Activated naive CD8-positive, alpha-beta T cell treated with anti-CD3 and anti-CD28 coated beads, Interleukin-2, amount 50 U/mL, for 16 hours (primary cell): ENCODE measurements around the gene ZNF595.
A peak's percentile ranks its signal among the peaks of the same experiment; 100 is the strongest.
"Not testable (repeated sequence)": the region's sequence is repeated elsewhere in the genome, so short reads cannot be mapped to it uniquely, and the experiment has no call there.

Source experiments
- DNase-seq: peaks from one replicate; pipeline ENCODE4 v3.0.0-alpha.2; 2020; ENCODE audit warnings: low read depth, low spot score

Gene ZNF595

DNA sequence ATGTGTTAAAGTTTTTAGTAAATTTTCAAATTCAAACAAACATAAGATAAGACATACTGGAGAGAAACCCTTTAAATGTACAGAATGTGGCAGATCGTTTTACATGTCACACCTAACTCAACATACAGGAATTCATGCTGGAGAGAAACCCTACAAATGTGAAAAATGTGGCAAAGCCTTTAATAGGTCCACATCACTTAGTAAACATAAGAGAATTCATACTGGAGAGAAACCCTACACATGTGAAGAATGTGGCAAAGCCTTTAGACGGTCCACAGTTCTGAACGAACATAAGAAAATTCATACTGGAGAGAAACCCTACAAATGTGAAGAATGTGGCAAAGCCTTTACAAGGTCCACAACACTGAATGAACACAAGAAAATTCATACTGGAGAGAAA, 32.8 kb downstream of the ZNF595 start:
- no peak for DNase-seq

DNA sequence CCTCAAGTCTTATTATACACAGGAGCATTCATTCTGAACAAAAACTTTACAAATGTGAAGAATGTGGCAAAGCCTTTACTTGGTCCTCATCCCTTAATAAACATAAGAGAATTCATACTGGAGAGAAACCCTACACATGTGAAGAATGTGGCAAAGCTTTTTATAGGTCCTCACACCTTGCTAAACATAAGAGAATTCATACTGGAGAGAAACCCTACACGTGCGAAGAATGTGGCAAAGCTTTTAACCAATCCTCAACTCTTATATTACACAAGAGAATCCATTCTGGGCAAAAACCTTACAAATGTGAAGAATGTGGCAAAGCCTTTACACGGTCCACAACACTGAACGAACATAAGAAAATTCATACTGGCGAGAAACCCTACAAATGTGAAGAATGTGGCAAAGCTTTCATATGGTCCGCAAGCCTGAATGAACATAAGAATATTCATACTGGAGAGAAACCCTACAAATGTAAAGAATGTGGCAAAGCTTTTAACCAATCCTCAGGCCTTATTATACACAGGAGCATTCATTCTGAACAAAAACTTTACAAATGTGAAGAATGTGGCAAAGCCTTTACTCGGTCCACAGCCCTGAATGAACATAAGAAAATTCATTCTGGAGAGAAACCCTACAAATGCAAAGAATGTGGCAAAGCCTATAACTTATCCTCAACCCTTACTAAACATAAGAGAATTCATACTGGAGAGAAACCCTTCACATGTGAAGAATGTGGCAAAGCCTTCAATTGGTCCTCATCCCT, 33.6 kb downstream of the ZNF595 start:
- not testable (repeated sequence) for DNase-seq

DNA sequence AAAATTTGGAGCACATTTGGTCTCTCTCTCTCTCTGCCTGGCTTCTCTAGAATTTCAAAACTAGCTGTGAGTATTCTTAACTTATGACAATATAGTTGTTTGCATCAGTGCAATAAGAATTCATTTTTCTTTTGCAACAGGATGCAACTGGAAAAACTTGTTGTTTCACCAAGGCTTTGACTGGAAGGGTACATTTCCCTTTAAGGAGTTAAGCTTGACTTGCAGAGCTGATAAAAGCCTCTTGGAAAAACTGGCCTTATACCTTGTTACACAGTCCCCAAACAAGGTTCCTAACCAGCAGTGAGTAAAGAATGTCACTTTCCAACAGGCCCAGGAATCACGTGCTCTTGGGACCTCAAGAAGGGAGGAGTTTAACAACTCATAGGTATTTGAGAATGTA, 45.3 kb downstream of the ZNF595 start:
- no peak for DNase-seq

DNA sequence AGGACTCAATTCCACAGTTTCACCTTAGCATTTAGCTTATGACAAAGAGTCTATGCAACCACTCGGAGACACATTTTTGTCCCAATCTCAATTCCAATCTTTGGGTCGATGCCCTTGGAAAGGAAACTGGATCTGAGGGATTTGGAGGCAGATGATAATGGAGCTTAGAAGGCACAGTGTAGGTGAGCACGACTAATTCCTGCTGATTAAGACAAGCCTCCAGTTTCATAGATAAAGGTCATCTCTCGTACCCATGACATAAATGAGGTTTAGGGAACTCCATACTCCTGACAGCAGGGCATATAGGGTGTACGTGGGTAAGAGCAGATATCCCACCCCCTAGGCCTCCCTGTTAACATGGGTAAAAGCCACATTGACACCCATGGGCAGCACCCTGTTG, 46.7 kb downstream of the ZNF595 start:
- DNase-seq = no peak

DNA sequence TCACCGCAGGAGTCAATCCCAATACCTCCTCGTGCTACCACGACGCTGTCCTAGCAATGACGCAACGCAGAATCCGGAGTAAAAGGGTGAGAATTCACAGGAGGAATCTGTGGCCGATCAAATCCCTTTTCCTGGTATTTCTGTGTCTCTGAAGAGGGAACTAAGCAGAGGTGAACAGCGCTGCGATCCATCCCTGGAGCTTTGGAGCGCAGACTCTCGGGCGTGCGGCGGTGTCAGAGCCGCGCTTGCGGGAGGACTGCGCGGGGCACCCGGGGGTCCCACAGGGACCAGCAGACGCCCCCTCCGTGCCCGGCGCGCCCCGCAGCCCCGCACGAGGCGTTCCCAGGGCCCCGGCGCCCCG, 53.9 kb downstream of the ZNF595 start:
- no peak for DNase-seq

DNA sequence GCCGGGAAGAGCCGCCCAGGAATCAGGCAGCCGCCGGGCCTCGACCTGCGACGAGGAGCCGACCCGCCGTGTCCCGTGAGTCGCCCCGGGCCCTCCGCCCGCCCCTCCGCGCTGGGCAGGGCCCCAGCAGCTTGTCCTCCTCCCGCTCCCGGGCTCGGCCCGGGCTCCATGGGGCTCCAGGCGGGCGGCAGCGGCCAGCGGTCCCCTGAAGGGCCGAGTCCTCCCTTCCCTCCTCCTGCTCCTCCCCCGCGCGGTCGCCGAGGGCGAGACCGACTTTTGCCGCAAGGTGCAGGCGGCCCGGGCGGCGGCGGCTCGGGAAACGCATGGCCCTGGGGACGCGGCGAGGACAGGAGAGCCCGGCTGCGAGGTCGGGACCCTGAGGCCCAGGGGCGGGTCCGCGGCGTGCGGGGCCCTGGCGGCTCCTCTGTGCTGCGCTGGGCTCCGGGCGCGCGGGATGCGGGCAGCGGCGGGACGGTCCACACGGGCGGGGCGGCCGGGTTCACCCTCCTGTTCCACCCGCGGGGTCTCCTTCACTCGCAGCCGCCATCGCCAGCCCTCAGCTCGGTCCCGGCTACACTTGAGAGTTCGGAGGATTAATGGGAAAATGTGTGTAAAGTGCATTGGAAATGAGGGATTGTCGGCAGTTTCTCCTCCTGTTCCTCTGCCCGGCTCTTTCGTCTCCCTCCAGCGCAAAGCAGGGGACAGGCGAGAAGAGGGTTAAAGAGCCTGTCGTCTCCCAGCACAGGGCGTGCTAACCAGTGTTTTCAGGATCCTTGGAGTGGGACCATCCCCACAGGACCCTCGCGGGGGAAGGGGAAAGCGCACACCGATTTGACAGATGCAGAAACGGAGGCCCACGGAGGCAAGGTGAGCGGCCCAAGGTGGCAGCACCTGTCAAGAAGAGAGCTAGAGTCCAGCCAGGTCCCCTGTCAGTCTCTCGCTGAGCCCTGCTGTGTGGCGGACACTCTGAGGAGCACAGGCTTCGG, 54.6 kb downstream of the ZNF595 start:
- DNase-seq = no peak

DNA sequence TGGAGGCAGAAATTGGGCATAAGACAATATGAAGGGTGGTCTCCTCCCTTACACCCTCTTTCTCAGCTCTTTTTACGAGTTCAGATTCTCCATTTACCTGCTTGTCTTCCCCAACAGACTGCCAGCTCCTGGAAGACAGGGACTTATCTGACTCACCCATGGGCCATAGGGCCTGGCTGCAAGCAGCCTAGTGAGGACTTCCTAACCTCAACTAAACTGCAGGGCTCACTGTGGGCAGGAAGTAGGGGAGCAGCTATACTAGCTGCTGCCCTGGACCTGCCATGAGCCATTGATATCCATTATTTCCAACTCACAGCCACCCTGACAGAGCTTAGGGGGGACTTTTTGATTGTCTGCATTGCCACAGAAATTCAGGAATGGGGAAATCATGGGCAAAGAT, 59.6 kb downstream of the ZNF595 start:
- no peak for DNase-seq

DNA sequence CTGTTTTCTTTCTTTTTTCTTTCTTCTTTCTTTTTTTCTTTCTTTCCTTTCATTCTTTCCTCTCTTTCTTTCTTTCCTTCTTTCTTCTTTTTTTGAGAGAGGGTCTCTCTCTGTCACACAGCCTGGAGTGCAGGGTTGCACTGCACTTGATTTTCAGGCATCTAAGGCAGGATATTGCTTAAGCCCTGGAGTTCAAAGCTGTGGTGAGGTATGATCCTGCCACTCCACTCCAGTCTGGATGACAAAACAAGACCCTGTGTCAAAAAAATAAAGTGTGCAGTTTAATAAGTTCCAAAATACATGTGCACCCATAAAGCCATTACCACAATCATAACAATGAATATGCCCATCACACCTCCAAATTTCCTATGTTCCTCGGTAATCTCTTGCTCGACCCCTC, 60.6 kb downstream of the ZNF595 start:
- no peak for DNase-seq

DNA sequence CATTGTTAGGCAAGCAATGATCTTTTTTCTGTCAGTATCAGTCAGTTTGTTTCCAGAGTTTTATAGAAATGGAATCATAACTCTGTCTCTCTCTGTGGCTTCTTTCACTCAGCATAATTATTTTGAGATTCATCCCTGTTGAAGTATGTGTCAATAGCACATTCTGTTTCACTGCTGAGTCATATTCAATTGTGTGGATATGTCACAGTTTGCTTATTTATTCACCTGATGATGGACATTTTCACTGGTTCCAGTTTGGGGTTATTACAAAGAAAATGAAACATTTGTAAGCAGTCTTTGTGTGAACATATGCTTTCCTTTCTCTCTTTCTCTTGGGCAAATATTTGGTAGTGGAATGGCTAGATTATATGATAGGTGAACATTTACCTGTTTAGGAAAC, 61.0 kb downstream of the ZNF595 start:
- no peak for DNase-seq

DNA sequence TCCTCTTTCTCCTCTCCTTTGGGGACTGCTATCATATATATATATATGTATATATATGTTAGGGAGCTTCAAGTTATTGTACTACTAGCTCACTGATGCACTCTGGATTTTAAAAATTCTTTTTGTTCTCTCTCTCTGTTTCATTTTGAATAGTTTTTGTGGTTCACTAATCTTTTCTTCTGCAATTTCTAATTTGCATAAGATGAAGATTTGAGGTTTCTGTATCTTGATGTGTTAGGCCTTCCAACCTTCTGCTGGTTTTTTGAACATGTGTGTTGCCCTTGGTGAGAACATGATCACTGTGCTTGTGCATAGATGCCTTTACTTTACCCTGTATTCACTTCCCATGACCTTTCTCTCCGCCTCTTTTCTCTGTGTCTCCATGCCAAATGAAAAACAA, 63.4 kb downstream of the ZNF595 start:
- no peak for DNase-seq

DNA sequence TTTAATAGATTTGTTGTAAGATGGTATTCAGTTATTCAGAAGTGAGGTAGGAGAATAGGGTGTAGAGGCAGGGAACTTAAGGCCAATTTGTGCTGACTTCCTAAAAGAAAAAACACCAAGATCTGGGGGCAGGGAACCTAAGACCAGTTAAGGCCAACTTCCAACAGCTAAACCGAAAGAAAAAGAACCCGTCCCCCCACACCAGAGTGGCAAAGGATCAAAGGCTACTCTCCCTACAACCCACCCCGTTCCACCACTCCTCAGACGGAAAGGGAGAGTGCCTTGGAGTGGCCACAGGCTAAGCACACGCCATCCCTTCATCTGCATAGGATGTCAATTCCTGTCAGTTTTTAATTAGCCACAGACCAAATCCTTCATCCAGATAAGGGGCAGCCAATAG, 67.5 kb downstream of the ZNF595 start:
- no peak for DNase-seq

DNA sequence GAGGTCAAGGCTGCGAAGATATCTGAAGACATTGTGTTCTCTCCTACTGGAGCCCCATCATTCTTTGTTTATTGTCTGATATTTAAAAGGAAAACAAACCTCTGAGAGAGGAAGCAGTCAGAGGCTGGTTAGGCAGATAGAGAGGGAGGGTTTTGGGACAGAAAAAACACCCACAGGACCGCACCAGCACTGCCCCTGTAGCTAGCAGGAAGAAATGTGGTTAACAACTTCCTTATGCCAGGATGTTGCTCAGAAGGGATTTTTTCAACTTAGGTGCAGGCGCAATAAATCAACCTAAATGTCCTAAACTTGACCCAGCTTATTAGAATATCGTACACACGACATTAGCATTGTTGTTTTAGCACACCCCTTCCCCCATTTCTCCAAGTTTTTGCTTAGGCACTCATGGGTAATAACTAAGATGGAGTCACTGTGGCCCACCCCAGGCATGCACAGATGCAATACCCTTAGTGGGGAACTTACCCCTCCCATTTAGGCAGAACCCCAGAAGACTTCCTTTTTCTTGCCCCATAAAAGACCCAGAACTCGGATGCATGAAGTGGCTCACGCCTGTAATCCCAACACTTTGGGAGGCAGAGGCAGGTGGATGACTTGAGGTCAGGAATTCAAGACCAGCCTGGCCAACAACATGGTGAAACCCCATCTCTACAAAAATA, 68.4 kb downstream of the ZNF595 start:
- no peak for DNase-seq

DNA sequence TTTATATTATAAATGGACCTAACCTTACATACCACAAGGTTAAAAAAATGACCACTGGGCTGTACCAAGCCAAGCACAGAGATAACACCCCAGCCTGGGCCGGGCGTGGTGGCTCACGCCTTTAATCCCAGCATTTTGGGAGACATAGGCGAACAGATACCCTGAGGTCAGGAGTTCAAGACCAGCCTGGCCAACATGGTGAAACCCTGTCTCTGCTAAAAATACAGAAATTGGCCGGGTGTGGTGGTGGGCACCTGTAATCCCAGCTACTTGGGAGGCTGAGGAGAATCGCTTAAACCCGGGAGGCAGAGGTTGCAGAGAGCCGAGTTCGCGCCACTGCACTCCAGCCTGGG, 70.8 kb downstream of the ZNF595 start:
- DNase-seq = not testable (repeated sequence)

DNA sequence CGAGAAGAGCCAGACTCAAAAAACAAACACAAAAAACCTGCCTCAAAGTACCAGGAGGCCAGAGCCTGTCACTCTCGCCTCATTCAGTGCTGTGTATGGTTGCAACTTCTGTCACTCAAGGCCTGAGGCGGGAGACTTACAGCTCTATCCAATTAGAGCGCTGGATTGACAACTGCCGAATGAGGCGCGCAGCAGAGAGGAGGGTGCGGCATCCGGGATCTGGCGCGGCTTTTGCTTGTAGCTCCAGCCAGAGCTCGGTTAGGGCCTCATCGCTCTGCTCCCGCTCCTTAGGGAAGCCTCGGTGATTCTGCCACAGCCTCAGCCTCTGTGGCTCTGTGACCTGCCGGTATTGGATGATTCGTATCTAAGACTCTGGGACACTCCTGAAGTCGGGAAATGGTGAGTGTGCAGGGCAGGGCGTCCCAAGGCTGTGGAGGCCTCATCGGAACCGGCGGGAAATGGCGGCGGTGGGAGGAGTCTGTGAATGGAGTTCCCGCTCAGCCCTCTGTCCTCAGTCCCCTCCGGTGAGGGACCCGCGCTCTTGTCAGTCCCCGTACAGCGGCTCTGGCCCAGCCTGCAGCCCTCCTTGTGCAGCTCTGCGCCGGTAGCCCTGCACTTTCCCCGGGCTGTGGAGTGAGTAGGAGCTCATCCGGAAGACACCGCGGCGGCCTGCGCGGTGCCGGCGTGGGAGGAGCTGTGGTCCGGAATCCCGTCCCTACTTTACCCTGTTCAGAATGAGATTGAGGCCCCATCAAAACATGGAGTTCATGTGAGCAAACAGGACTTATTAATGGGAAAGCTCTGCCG, 71.4 kb downstream of the ZNF595 start, which contains the start of gene ZNF718:
Gene ZNF718, plus strand, starts transcription at position 227 of the 807 bp plus-strand sequence. Its CDS starts 170 bp downstream, at position 397.
- peak; percentile 72 for DNase-seq

DNA sequence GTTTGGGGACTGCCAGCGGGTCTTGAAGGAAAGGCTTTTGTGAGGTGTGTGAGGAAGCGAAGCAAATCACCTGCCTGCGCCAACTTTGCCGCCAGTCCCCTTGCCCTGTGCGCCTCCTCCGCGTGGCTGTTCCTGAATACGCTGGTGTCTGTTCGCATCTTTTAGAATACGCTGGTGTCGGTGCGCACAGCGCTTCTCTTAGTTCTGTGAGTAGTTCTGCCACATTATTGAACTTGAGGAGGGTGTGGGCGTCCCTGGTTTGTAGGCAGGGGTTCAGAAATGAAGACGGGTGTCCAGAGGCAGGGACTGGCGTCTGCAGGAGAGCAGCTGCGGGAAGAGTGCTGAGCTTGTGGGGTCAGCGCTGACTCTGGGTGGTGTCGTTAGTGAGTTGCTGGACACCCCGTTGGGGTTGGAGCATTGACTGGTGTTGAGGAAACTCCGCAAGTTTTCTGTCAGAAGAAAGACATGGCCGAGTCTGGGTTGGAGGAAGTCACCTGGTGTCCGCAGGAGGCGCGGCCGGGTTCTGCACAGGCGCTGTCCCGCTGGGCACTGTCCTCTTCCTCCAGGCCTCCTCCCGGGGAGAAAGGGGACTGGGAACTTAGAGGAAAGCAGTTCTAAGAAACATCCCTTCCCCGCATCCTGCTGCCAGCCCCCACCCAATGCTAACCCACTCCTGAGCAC, 72.1 kb downstream of the ZNF595 start:
- no peak for DNase-seq

DNA sequence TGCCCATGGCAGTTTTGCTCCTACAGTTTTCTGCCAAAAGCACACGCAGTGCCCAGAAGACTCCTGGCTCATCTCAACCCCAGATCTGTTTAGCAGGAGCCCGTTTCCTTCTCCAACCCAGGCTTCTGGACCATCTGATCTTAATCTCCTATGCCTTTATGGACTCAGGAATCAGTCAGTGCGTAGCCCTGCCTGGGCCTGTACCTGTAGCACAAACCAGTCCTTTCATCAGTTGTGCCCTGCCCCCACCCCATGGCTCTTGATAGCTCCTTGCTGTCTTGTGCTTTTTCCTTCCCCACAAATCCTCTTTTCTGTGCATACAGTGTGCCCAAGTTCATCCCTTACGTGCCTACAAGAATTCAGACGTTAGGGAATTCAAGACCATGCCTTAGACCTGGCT, 72.7 kb downstream of the ZNF595 start:
- no peak for DNase-seq

DNA sequence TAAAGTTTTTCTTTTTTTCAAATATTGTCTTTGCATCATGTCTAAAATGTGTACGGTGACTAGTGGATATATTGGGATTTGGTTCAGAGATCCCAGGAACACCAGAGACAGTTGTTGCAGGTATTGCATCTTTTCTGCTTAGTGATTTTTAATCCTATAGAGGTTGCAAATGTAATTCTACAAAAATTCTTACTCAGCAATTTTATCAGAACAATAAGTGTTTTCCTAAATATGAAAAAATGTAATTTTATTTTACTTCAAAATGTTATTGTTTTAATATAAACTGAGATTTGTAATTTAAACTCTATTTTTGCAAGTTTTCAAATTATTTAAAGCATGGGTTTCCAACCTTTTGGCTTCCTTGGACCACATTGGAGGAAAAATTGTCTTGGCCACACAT, 79.4 kb downstream of the ZNF595 start:
- no peak for DNase-seq
